Measurements from ENCODE around the gene LGR6. TPM values are rescaled to one million over a fixed set of nuclear protein-coding genes. Genes with fewer than 3 reads are reported as not detected.

The LGR6 gene
- total and polyA plus RNA-seq, 10 of the 15 experiments (the other 5 are each of a cell fraction or from before 2014, with no cell fraction given): not detected

GRCh38 chr1:202235856-202236837 lies 42.5 kb downstream of the LGR6 start:
- ChIA-PET POLR2A (no interaction called here), SMC1A (ENCODE audit: uncharacterized antibody, unreplicated experiment) (no interaction called here), CTCF (interaction anchor here (0.8 to 1.5 kb wide), 6 partner anchors 8 to 478 kb away, joined by 3 to 8 read pairs (median 3); partner anchors contain the start of gene LGR6), RAD21 (ENCODE audit: unreplicated experiment) (interaction anchor here (0.6 kb wide), 1 partner anchor 77 kb away, joined by 3 read pairs; no protein-coding TSS in a partner anchor)
- BruUV-seq (replicated peaks): no TSS peak
- Histone ChIP-seq H4K20me1 (ENCODE audit: control insufficient read depth, insufficient read depth) (no peaks in the 10 kb centered on the region), H3K79me2 (ENCODE audit: control insufficient read depth, insufficient read depth, low read length) (no peaks in the 10 kb centered on the region), H2AFZ (ENCODE audit: control insufficient read depth, low read depth, low read length) (no peak overlapping the region), H3K4me2 (ENCODE audit: control insufficient read depth, insufficient read depth) (no peak overlapping the region), H3K9me3 (replicated peaks; ENCODE audit: control insufficient read depth, insufficient read depth, low read length) (no peaks in the 10 kb centered on the region), H3K36me3 (ENCODE audit: control insufficient read depth in 2 of 2, insufficient read depth in 2 of 2, low read length in 1 of 2) (no peaks in the 10 kb centered on the region), H3K27ac (ENCODE audit: control insufficient read depth, insufficient read depth) (no peak overlapping the region), H3K4me3 (no peak overlapping the region), H3K27me3 (replicated peaks in 1 of 2; ENCODE audit: control insufficient read depth in 2 of 2, insufficient read depth in 2 of 2, low read length in 1 of 2) (no peaks in the 10 kb centered on the region; a peak in 1 of 4 replicates), H3K9ac (ENCODE audit: control insufficient read depth, insufficient read depth, low read length) (no peak overlapping the region), H3K4me1 (ENCODE audit: control insufficient read depth, insufficient read depth, low read length) (peaks cover 3% of the 10 kb centered on the region; the same call in 1 of the 2 replicates)
- 38% methylated on average over 19 of the region's 19 CpGs for WGBS (ENCODE audit: insufficient coverage, insufficient replicate concordance, low lambda C conversion rate, missing lambda C conversion rate)
- ATAC-seq: peak; percentile 94
- in situ Hi-C loops (cut with MboI): no loop called here
- TF ChIP-seq LARP7 (IDR thresholded peaks at IDR 0.05) (0 out of 2 replicates have a peak, but pooled peaks have one; percentile 27), RAD51 (IDR thresholded peaks at IDR 0.05) (no peak), CTCF (IDR thresholded peaks at IDR 0.05 in 2 of 3, conservative IDR thresholded peaks at IDR 0.05 in 1 of 3; ENCODE audit: control insufficient read depth in 2 of 3, extremely low read depth in 1 of 3, insufficient read depth in 1 of 3, low read depth in 3 of 3, low read length in 3 of 3) (peak; percentile 68 to 98 (median 92)), EZH2 (IDR thresholded peaks at IDR 0.05; ENCODE audit: borderline replicate concordance, control insufficient read depth, low read depth, low read length) (no peak), TCF12 (IDR thresholded peaks at IDR 0.05; ENCODE audit: low read depth, low read length) (0 out of 2 replicates have a peak, but pooled peaks have one; percentile 44), IKZF1 (conservative IDR thresholded peaks at IDR 0.05) (peak; percentile 25; the same call in 1 of the 2 replicates), EGR1 (IDR thresholded peaks at IDR 0.05; ENCODE audit: borderline replicate concordance in 1 of 2, low read depth in 2 of 2, low read length in 2 of 2) (no peak), STAT1 (conservative IDR thresholded peaks at IDR 0.05) (no peak), RAD21 (IDR thresholded peaks at IDR 0.05; ENCODE audit: insufficient read depth, low read depth, low read length) (peak; percentile 26; the same call in 1 of the 2 replicates), IKZF2 (IDR thresholded peaks at IDR 0.05) (peak in 1 of 2 experiments; percentile 21; a peak in 1 of 4 replicates), PAX8 (IDR thresholded peaks at IDR 0.05) (no peak)
- no peak for FAIRE-seq
- DNase-seq (ENCODE audit: low read depth, low spot score): peak; percentile 12
- intact Hi-C loops (cut with micrococcal nuclease; ENCODE audit: unreplicated experiment): loop anchor here (5.0 kb wide), 1 partner anchor 44 kb away; the partner anchor contains the start of gene LGR6
